ENCODE results near the gene FSD1L.

GRCh38 chr9:105416840-105417239 lies 31.0 kb upstream of the FSD1L start:
- TF ChIP-seq, protein P1, sequence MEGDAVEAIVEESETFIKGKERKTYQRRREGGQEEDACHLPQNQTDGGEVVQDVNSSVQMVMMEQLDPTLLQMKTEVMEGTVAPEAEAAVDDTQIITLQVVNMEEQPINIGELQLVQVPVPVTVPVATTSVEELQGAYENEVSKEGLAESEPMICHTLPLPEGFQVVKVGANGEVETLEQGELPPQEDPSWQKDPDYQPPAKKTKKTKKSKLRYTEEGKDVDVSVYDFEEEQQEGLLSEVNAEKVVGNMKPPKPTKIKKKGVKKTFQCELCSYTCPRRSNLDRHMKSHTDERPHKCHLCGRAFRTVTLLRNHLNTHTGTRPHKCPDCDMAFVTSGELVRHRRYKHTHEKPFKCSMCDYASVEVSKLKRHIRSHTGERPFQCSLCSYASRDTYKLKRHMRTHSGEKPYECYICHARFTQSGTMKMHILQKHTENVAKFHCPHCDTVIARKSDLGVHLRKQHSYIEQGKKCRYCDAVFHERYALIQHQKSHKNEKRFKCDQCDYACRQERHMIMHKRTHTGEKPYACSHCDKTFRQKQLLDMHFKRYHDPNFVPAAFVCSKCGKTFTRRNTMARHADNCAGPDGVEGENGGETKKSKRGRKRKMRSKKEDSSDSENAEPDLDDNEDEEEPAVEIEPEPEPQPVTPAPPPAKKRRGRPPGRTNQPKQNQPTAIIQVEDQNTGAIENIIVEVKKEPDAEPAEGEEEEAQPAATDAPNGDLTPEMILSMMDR (IDR thresholded peaks at IDR 0.05) = no peak
- TF ChIP-seq POLR2A (IDR thresholded peaks at IDR 0.05) (no peak), EP300 (IDR thresholded peaks at IDR 0.05) (no peak), POLR2AphosphoS5 (IDR thresholded peaks at IDR 0.05) (no peak)
